ENCODE data around the gene OR51F1.

DNA sequence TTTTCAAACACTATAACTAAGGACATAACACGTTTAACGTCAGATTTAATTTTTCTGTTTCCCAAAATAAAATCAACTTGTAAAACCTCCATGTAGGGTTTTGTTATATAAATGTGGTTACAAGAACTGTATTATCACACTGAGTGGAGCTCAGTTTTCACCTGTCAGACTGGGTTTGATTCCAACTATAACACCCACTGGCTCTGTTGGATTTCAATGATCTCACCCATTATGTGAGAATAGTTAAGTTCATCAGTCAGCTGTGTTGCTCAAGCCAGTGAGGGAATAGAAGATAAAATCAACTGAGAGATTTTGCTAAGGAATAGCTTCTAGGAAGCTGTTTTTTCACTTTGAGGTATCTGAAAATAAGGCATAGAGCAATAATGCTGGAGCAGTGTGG, 39.5 kb upstream of the OR51F1 start:
- TF ChIP-seq, protein P1, sequence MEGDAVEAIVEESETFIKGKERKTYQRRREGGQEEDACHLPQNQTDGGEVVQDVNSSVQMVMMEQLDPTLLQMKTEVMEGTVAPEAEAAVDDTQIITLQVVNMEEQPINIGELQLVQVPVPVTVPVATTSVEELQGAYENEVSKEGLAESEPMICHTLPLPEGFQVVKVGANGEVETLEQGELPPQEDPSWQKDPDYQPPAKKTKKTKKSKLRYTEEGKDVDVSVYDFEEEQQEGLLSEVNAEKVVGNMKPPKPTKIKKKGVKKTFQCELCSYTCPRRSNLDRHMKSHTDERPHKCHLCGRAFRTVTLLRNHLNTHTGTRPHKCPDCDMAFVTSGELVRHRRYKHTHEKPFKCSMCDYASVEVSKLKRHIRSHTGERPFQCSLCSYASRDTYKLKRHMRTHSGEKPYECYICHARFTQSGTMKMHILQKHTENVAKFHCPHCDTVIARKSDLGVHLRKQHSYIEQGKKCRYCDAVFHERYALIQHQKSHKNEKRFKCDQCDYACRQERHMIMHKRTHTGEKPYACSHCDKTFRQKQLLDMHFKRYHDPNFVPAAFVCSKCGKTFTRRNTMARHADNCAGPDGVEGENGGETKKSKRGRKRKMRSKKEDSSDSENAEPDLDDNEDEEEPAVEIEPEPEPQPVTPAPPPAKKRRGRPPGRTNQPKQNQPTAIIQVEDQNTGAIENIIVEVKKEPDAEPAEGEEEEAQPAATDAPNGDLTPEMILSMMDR (IDR thresholded peaks at IDR 0.05), result no peak
- no peak for TF ChIP-seq ZFX (IDR thresholded peaks at IDR 0.05; ENCODE audit: borderline replicate concordance)
